ENCODE measurements around the gene MPIG6B.

DNA sequence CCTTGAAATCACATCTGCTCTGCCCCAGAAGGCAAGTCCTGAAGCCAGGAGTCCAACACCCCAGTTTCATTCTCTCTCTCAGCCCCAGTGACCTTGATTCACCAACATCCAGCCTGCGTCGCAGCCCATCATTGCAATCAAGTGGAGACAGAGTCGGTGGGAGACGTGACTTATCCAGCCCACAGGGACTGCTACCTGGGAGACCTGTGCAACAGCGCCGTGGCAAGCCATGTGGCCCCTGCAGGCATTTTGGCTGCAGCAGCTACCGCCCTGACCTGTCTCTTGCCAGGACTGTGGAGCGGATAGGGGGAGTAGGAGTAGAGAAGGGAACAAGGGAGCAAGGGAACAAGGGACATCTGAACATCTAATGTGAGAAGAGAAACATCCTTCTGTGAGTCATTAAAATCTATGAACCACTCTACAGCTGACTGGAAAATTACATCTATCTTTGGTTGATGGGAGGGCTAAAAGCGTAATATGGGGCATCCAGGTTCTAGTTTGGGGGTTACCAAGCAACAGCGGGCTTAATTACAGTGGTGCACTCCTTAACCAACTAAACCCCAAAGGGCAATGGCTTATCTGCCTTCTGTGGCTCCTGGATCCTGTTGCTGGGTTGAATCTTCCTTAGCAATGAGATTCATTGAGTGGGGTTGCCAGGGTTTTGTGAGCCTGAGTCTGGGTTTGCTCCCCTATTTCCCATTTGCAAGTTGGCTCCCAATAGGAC lies 5.5 kb upstream of the MPIG6B start:
- TF ChIP-seq EZH2 (IDR thresholded peaks at IDR 0.05; ENCODE audit: insufficient read depth, poor library complexity, severe bottlenecking) = no peak
- no peak for TF ChIP-seq EZH2phosphoT487 (IDR thresholded peaks at IDR 0.05; ENCODE audit: insufficient read depth, low read depth)

Measured in GM23248 (cell line).